Neural crest cell (in vitro differentiated cells): ENCODE results near the gene ALOX15. TPM values are rescaled to one million over a fixed set of nuclear protein-coding genes. Genes with fewer than 3 reads are reported as not detected.

ENCODE experiments used
- DNase-seq: peaks from one replicate; pipeline ENCODE4 v3.0.0; 2021; ENCODE audit warnings: low read depth, mixed read lengths, low spot score
- H3K27ac Mint-ChIP-seq: one replicate; pipeline ENCODE4 v1.8.0; 2021; ENCODE audit warnings: mild to moderate bottlenecking, mixed read lengths; ENCODE audit not compliant: unreplicated experiment
- H3K27me3 Mint-ChIP-seq: 2 replicates; pipeline ENCODE4 v1.8.0; 2021; ENCODE audit warnings: low read depth, mild to moderate bottlenecking, mixed read lengths
- H3K36me3 Mint-ChIP-seq: 2 replicates; pipeline ENCODE4 v1.8.0; 2021; ENCODE audit warnings: low read depth, mild to moderate bottlenecking, mixed read lengths
- H3K4me1 Mint-ChIP-seq: 2 replicates; pipeline ENCODE4 v1.8.0; 2021; ENCODE audit warnings: mixed read lengths
- H3K4me3 Mint-ChIP-seq: one replicate; pipeline ENCODE4 v1.8.0; 2021; ENCODE audit warnings: mild to moderate bottlenecking, mixed read lengths
- H3K9me3 Mint-ChIP-seq: 2 replicates; pipeline ENCODE4 v1.8.0; 2021; ENCODE audit warnings: mixed read lengths
- CTCF ChIP-seq: fragments of 200-600 bp; sonication (generic); conservative IDR thresholded peaks from 2 replicates; pipeline ENCODE4 v1.5.0; 2021; ENCODE audit warnings: antibody characterized with exemption, mild to moderate bottlenecking
- total RNA-seq: library from RNA; stranded (reverse); gene quantifications from 2 replicates; pipeline ENCODE4 v1.2.1, GENCODE V29; 2021

The ALOX15 gene
- total RNA-seq, 1 donor from 2014 or later = 0.33 TPM

GRCh38 chr17:4635823-4636375 is 5.6 kb downstream of the ALOX15 start:
- no peak for DNase-seq
- Mint-ChIP-seq H3K36me3 (no peaks in the 10 kb centered on the region), H3K27ac (no peak overlapping the region), H3K27me3 (peaks cover 79% of the 10 kb centered on the region), H3K9me3 (no peaks in the 10 kb centered on the region), H3K4me1 (peaks cover 2% of the 10 kb centered on the region), H3K4me3 (no peak overlapping the region)
- no peak for TF ChIP-seq CTCF

DNA sequence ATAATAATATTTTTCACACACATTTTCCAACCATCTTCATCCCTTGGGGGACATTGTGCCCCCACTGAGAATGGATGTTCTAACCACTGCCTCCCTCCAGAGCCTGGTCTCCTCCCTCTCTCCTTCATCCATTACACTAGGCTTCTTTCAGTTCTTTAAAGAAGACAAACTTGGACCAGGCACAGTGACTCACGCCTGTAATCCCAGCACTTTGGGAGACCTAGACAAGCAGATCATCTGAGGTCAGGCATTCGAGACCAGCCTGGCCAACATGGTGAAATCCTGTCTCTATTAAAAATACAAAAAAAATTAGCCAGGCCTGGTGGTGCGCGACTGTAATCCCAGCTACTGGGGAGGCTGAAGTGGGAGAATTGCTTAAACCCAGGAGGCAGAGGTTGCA is 6.5 kb downstream of the ALOX15 start:
- H3K4me1 Mint-ChIP-seq = no peaks in the 10 kb centered on the region
- no peak overlapping the region for H3K4me3 Mint-ChIP-seq
- H3K27me3 Mint-ChIP-seq = peaks cover 71% of the 10 kb centered on the region
- H3K9me3 Mint-ChIP-seq = no peaks in the 10 kb centered on the region
- H3K27ac Mint-ChIP-seq = no peak overlapping the region
- H3K36me3 Mint-ChIP-seq = no peaks in the 10 kb centered on the region
- no peak for DNase-seq
- no peak for TF ChIP-seq CTCF

- no peak for TF ChIP-seq CTCF
- no peak for DNase-seq
- Mint-ChIP-seq H3K36me3 (no peaks in the 10 kb centered on the region), H3K27ac (no peak overlapping the region), H3K4me3 (no peak overlapping the region), H3K4me1 (no peaks in the 10 kb centered on the region), H3K9me3 (no peaks in the 10 kb centered on the region), H3K27me3 (peaks cover 62% of the 10 kb centered on the region)
Observed at GRCh38 chr17:4633643-4634042, 7.8 kb downstream of the ALOX15 start.

- no peak overlapping the region for H3K27ac Mint-ChIP-seq
- no peak for TF ChIP-seq CTCF
- no peaks in the 10 kb centered on the region for H3K4me1 Mint-ChIP-seq
- H3K36me3 Mint-ChIP-seq = no peaks in the 10 kb centered on the region
- no peaks in the 10 kb centered on the region for H3K9me3 Mint-ChIP-seq
- no peak overlapping the region for H3K4me3 Mint-ChIP-seq
- DNase-seq = no peak
- H3K27me3 Mint-ChIP-seq = peaks cover 54% of the 10 kb centered on the region
Observed at GRCh38 chr17:4632581-4632920, 8.9 kb downstream of the ALOX15 start.

DNA sequence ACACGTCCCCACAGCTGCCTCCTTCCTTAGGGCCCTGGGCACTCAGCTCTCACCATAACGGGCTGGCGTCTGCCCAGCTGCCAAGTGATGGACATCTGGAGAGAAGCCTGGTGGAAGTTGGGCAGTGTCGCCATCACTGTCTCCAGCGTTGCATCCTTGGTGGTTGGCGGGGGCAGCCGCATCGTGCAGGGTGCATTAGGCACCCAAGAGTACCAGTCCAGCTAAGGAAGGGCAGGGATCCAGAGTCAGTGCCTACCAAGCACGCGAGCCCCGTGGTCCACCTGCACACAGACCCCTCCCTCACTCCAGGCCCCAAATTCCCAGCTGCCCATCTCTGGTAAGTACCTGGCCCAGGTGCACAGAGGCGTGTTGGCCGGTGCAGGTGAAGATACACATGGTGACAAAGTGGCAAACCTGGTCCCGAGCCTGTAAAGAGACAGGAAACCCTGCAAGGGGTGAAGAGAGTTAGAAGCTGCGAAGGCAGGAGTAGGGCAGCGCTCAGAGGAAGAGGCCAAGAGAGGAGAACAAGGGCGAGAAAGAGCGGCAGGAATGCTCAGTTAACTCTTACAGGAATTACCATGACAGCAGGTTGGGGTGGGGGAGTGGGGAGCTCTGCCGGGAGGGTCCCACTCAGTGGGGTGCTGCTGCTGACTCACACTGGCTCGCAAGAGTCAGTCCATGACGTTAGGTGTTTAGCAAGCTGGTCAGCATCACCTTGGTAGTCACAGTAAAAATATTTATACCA is 9.5 kb downstream of the ALOX15 start:
- TF ChIP-seq CTCF = no peak

More for the DNA sequence above, 9.5 kb downstream of the ALOX15 start:
- Mint-ChIP-seq H3K4me1 (peaks cover 4% of the 10 kb centered on the region), H3K27ac (no peak overlapping the region), H3K36me3 (no peaks in the 10 kb centered on the region), H3K9me3 (no peaks in the 10 kb centered on the region), H3K27me3 (peaks cover 49% of the 10 kb centered on the region), H3K4me3 (no peak overlapping the region)
- no peak for DNase-seq
